Retinal pigment epithelial cell (primary cell): Measurements from ENCODE around the gene SLC2A13.

Experiments used
- DNase-seq: peaks from one replicate; pipeline ENCODE4 v3.0.0-alpha.2; 2010; ENCODE audit warnings: low read depth
- H3K4me3 ChIP-seq: 2 replicates; pipeline ENCODE4 v1.5.1; 2011; ENCODE audit warnings: mild to moderate bottlenecking, low read length, control low read depth, moderate library complexity
- TF ChIP-seq, protein P1 (sequence below): conservative IDR thresholded peaks from 2 replicates; pipeline ENCODE4 v1.5.1; 2011; ENCODE audit warnings: low read depth, low read length, control low read depth, inconsistent platforms

The SLC2A13 gene

DNA sequence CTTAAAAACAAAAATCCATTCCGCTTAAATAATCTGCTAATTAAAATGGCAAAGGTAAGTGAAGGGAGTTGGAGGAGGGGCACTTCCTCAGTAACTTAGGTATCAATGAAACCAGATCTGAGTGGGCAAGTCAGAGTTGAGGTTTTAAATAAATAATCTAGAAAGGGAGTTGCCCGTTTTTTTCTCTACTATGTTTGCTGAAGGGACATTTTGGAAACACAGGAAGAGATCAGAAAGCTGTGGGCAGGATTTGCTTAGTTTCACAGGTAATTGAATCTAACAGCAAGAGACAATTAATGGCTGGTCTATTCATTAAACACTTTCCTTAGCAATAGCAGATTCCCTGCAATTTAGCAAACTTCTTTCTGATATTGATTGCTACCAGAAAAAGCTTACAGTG lies 300.2 kb downstream of the SLC2A13 start:
- no peak overlapping the region for H3K4me3 ChIP-seq
- TF ChIP-seq, protein P1, sequence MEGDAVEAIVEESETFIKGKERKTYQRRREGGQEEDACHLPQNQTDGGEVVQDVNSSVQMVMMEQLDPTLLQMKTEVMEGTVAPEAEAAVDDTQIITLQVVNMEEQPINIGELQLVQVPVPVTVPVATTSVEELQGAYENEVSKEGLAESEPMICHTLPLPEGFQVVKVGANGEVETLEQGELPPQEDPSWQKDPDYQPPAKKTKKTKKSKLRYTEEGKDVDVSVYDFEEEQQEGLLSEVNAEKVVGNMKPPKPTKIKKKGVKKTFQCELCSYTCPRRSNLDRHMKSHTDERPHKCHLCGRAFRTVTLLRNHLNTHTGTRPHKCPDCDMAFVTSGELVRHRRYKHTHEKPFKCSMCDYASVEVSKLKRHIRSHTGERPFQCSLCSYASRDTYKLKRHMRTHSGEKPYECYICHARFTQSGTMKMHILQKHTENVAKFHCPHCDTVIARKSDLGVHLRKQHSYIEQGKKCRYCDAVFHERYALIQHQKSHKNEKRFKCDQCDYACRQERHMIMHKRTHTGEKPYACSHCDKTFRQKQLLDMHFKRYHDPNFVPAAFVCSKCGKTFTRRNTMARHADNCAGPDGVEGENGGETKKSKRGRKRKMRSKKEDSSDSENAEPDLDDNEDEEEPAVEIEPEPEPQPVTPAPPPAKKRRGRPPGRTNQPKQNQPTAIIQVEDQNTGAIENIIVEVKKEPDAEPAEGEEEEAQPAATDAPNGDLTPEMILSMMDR = no peak
- DNase-seq = no peak

DNA sequence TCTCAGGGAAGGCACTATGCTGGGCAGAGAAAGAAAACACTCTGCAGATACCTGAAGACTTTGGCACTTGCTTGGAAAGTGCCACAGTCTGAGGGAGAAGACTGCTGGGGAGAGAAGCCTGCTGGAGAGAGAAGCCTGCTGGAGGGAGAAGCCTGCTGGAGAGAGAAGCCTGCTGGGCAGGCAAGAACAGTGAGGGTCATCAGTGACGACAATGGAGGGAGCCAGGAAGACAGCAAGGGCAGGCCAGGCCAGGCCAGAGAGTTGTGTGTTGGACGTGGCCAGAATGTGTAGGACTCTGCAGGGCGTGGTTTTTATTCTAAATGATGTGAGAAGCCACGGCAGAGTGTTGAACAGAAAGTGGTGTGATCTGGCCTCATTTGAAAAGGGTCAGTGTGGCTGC lies 301.0 kb downstream of the SLC2A13 start:
- no peak overlapping the region for H3K4me3 ChIP-seq
- TF ChIP-seq, protein P1 = no peak
- no peak for DNase-seq

GRCh38 chr12:39804479-39804878 lies 301.4 kb downstream of the SLC2A13 start:
- TF ChIP-seq, protein P1 = no peak
- no peak overlapping the region for H3K4me3 ChIP-seq
- DNase-seq = no peak

GRCh38 chr12:39803151-39803550 lies 302.7 kb downstream of the SLC2A13 start:
- DNase-seq = no peak

GRCh38 chr12:39798977-39799376 lies 306.9 kb downstream of the SLC2A13 start:
- TF ChIP-seq, protein P1 = no peak

More at GRCh38 chr12:39803151-39803550, 302.7 kb downstream of the SLC2A13 start:
- H3K4me3 ChIP-seq = no peak overlapping the region
- TF ChIP-seq, protein P1 = no peak

GRCh38 chr12:39798429-39798828 lies 307.5 kb downstream of the SLC2A13 start:
- no peak overlapping the region for H3K4me3 ChIP-seq
- TF ChIP-seq, protein P1 = no peak
- no peak for DNase-seq

More at GRCh38 chr12:39798977-39799376, 306.9 kb downstream of the SLC2A13 start:
- H3K4me3 ChIP-seq = no peak overlapping the region
- DNase-seq = no peak

- DNase-seq = no peak
- H3K4me3 ChIP-seq = no peak overlapping the region
- TF ChIP-seq, protein P1 = no peak
Observed at GRCh38 chr12:39795481-39795880, 310.4 kb downstream of the SLC2A13 start.
